ENCODE data around the gene RALGAPA2.

GRCh38 chr20:20604907-20605306 is 107.5 kb downstream of the RALGAPA2 start:
- no peak for TF ChIP-seq CTCF (IDR thresholded peaks at IDR 0.05; ENCODE audit: insufficient read depth, low read length)
- no peak for TF ChIP-seq REST (IDR thresholded peaks at IDR 0.05; ENCODE audit: insufficient replicate concordance, low read depth)

Measured in HL-60 (cell line).